Cardiac fibroblast (primary cell): Measurements from ENCODE around the gene TNFRSF13B.

Source experiments
- DNase-seq, 2 donors: peaks; one replicate each; pipeline versions ENCODE4 v3.0.0 to v3.0.0-alpha.2; 2010; ENCODE audit warnings: low read depth in 2 of 2
- H3K4me3 ChIP-seq, 2 donors: replicated peaks in 1 of 2; 1 replicate in 1 of 2; 2 replicates in 1 of 2; pipeline ENCODE4 v1.5.1; 2011; ENCODE audit warnings: low read depth in 2 of 2, low read length in 2 of 2, mild to moderate bottlenecking in 2 of 2, moderate library complexity in 1 of 2
- TF ChIP-seq, protein P1 (sequence below): IDR thresholded peaks from one replicate; pipeline ENCODE4 v1.5.1; 2011; ENCODE audit warnings: low read depth, mild to moderate bottlenecking, low read length, inconsistent platforms

The TNFRSF13B gene

DNA sequence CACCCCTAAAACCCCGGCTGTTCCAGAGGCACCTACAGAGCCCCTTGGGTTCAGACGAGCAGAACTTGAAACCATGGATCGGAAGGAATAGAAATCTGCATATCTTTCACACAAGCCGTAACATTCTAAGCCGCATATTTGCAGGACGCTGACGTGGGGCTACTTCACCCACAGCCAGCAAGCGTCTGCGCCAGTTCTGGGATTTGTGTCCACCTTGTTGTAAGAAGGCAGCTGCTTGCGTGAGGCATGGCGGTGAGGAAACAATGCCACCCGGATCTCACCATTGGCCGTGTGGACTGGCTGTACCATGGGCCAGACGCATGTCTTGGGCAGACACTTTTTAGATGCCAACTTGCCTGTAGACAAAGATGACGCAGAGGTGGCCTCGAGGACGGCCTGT is 34.5 kb downstream of the TNFRSF13B start:
- DNase-seq: no peak
- TF ChIP-seq, protein P1, sequence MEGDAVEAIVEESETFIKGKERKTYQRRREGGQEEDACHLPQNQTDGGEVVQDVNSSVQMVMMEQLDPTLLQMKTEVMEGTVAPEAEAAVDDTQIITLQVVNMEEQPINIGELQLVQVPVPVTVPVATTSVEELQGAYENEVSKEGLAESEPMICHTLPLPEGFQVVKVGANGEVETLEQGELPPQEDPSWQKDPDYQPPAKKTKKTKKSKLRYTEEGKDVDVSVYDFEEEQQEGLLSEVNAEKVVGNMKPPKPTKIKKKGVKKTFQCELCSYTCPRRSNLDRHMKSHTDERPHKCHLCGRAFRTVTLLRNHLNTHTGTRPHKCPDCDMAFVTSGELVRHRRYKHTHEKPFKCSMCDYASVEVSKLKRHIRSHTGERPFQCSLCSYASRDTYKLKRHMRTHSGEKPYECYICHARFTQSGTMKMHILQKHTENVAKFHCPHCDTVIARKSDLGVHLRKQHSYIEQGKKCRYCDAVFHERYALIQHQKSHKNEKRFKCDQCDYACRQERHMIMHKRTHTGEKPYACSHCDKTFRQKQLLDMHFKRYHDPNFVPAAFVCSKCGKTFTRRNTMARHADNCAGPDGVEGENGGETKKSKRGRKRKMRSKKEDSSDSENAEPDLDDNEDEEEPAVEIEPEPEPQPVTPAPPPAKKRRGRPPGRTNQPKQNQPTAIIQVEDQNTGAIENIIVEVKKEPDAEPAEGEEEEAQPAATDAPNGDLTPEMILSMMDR: no peak
- no peak overlapping the region for H3K4me3 ChIP-seq

DNA sequence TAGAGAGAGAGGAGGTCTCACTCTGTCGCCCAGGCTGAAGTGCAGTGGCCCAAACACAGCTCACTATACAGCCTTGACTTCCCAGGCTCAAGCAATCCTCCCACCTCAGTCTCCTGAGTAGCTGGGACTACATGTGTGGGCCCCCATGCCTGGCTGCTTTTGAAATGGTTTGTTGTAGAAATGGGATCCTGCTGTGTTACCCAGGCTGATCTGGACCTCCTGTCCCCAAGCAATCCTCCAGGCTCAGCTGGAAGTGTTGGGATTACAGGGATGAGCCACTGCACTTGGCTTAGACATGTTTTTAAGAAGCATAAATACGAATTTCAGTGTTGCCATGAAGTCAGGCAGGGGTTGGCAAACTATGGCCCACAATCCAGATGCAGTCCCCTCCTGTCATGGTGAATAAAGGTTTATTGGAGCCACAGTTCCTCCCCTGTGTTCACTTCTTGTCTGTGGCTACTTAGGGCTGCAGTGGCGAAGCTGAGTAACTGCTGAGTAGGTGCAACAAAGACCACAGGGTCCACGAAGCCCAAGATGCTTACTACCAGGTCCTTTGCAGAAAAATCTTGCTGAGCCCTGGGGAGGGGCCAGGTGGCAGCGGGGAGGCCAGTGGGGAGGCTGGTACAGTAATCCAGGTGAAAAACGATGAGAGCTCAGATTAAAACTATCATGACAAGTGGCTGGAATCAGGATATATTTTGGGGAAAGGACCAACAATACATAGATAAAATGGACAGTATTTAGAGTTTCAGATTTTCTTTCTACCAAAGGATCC is 35.2 kb downstream of the TNFRSF13B start:
- no peak for DNase-seq
- TF ChIP-seq, protein P1: no peak
- no peak overlapping the region for H3K4me3 ChIP-seq

DNA sequence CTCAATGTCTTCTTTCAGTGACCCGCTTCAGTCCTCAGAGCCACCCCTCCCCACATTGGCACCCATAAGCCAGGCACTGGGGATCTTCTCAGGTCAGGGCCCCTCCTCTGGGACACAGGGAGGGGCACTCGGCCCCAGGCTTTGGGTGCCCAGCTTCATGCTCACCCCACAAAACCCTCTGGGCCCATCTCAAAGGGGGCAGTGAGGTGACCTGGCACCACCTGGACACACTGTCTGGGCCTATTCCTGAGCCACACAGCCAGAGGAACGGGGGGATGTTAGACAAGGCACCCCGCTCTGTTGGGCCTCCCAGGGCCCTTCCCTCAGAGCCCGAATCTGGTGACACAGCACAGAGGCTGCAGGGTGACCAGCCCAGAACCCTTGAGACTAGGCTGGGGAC is 36.1 kb downstream of the TNFRSF13B start:
- TF ChIP-seq, protein P1: no peak
- no peak for DNase-seq
- H3K4me3 ChIP-seq: no peak overlapping the region

DNA sequence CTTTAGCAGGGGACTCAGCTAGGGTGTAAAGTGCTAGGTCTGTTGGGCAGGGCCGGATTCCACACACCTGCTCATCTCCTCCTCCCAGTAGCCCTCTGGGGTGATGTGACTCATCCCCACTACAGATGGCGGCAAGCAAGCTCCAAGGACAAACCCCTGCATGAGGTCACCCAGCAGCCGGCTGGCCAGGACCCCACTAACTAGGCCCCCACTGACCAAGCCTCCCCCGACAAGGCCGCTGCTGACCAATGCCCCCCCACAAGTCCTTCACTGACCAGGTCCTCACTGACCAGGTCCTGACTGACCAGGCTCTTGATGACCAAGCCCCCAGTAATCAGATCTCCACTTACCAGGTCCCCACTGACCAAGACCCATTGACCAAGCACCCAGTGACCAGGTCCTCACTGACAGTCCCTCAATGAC is 36.7 kb downstream of the TNFRSF13B start:
- TF ChIP-seq, protein P1: no peak
- no peak for DNase-seq
- no peak overlapping the region for H3K4me3 ChIP-seq

GRCh38 chr17:16934836-16935235 is 37.1 kb downstream of the TNFRSF13B start:
- no peak for DNase-seq
- TF ChIP-seq, protein P1: no peak
- H3K4me3 ChIP-seq: no peak overlapping the region

- no peak for DNase-seq
- TF ChIP-seq, protein P1: no peak
- no peak overlapping the region for H3K4me3 ChIP-seq
These were observed 37.7 kb downstream of the TNFRSF13B start for GRCh38 chr17:16934133-16934795.
